Measurements from ENCODE around the gene FBXW11.

DNA sequence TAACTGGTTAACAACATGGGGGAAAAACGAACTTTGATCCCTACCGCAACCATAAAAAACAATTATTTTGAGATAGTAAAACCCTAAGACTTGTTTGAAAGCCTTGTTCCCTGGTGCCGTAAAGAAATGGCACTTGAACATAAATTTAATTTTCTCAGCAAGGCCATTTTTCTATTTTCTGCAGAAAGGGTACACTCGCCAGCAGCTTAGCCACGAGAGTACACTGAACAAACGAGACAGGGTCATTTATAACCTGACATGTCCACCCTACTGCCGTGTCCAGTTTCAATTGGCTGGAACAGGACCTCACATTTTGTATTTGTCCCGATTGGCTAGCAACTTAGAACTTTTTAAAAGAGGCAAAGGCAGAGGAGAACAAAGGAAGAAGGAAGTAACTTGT is 26.8 kb downstream of the FBXW11 start:
- TF ChIP-seq, protein P1, sequence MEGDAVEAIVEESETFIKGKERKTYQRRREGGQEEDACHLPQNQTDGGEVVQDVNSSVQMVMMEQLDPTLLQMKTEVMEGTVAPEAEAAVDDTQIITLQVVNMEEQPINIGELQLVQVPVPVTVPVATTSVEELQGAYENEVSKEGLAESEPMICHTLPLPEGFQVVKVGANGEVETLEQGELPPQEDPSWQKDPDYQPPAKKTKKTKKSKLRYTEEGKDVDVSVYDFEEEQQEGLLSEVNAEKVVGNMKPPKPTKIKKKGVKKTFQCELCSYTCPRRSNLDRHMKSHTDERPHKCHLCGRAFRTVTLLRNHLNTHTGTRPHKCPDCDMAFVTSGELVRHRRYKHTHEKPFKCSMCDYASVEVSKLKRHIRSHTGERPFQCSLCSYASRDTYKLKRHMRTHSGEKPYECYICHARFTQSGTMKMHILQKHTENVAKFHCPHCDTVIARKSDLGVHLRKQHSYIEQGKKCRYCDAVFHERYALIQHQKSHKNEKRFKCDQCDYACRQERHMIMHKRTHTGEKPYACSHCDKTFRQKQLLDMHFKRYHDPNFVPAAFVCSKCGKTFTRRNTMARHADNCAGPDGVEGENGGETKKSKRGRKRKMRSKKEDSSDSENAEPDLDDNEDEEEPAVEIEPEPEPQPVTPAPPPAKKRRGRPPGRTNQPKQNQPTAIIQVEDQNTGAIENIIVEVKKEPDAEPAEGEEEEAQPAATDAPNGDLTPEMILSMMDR (IDR thresholded peaks at IDR 0.05), result no peak
- no peak for TF ChIP-seq POLR2A (IDR thresholded peaks at IDR 0.05)
